GM23338 (cell line): ENCODE measurements around the gene DIS3L. TPM values are rescaled to one million over a fixed set of nuclear protein-coding genes. Genes with fewer than 3 reads are reported as not detected.

Experiments used
- ATAC-seq: fragments of 200-7000 bp; cut with Tn5 transposase; 3 replicates; pipeline ENCODE4 v1.9.1; 2020
- DNase-seq: peaks from one replicate; pipeline ENCODE4 v3.0.0-alpha.2; 2015; ENCODE audit warnings: low spot score
- H2AFZ ChIP-seq: fragments of 200-600 bp; sonication (generic); 2 replicates; pipeline ENCODE4 v1.8.0; 2016; ENCODE audit warnings: antibody characterized with exemption, mild to moderate bottlenecking, moderate library complexity
- H3F3A ChIP-seq: fragments of 200-600 bp; sonication (generic); replicated peaks from 2 replicates; pipeline ENCODE4 v1.8.0; 2017; ENCODE audit warnings: antibody characterized with exemption, mixed run types, low read depth
- H3K27ac ChIP-seq: fragments of 200-600 bp; sonication (generic); 2 replicates; pipeline ENCODE4 v1.6.1; 2016; ENCODE audit warnings: low read depth
- H3K27me3 ChIP-seq: fragments of 200-600 bp; sonication (generic); 2 replicates; pipeline ENCODE4 v1.8.0; 2016; ENCODE audit warnings: mild to moderate bottlenecking, mixed run types, moderate library complexity; ENCODE audit not compliant: insufficient read depth
- H3K36me3 ChIP-seq: fragments of 200-600 bp; sonication (generic); 2 replicates; pipeline ENCODE4 v1.8.0; 2016; ENCODE audit warnings: mild to moderate bottlenecking; ENCODE audit not compliant: insufficient read depth
- H3K4me1 ChIP-seq: fragments of 200-600 bp; sonication (generic); 2 replicates; pipeline ENCODE4 v1.8.0; 2016; ENCODE audit warnings: mild to moderate bottlenecking, moderate library complexity; ENCODE audit not compliant: insufficient read depth
- H3K4me2 ChIP-seq: fragments of 200-600 bp; sonication (generic); 2 replicates; pipeline ENCODE4 v1.7.1; 2017; ENCODE audit warnings: mixed run types
- H3K4me3 ChIP-seq: fragments of 200-600 bp; sonication (generic); 2 replicates; pipeline ENCODE4 v1.6.1; 2016; ENCODE audit warnings: mixed run types
- H3K79me2 ChIP-seq: fragments of 200-600 bp; sonication (generic); replicated peaks from 2 replicates; pipeline ENCODE4 v1.8.0; 2017; ENCODE audit warnings: mild to moderate bottlenecking; ENCODE audit not compliant: insufficient read depth
- H3K9me2 ChIP-seq: fragments of 200-600 bp; sonication (generic); 2 replicates; pipeline ENCODE4 v1.8.0; 2017; ENCODE audit not compliant: insufficient read depth
- H4K20me1 ChIP-seq: fragments of 200-600 bp; sonication (generic); replicated peaks from 2 replicates; pipeline ENCODE4 v1.8.0; 2017; ENCODE audit warnings: mild to moderate bottlenecking; ENCODE audit not compliant: insufficient read depth
- H3K27ac Mint-ChIP-seq: 2 replicates; pipeline ENCODE4 v1.8.0; 2020; ENCODE audit warnings: inconsistent platforms, mild to moderate bottlenecking, moderate library complexity, mixed read lengths
- H3K27me3 Mint-ChIP-seq: 3 replicates; pipeline ENCODE4 v1.8.0; 2022; ENCODE audit warnings: low read depth, mild to moderate bottlenecking, moderate library complexity, mixed read lengths, inconsistent platforms; ENCODE audit not compliant: insufficient read depth, poor library complexity
- H3K36me3 Mint-ChIP-seq: 3 replicates; pipeline ENCODE4 v1.8.0; 2021; ENCODE audit warnings: low read depth, mild to moderate bottlenecking, inconsistent platforms, moderate library complexity, mixed read lengths
- H3K4me1 Mint-ChIP-seq: 3 replicates; pipeline ENCODE4 v1.8.0; 2020; ENCODE audit warnings: mild to moderate bottlenecking, inconsistent platforms, mixed read lengths
- H3K4me3 Mint-ChIP-seq: 3 replicates; pipeline ENCODE4 v1.8.0; 2021; ENCODE audit warnings: moderate library complexity, mild to moderate bottlenecking, inconsistent platforms, mixed read lengths
- H3K9me3 Mint-ChIP-seq: 3 replicates; pipeline ENCODE4 v1.8.0; 2020; ENCODE audit warnings: moderate library complexity, mild to moderate bottlenecking, inconsistent platforms, mixed read lengths
- CREB1 ChIP-seq: fragments of 250-450 bp; sonication (Bioruptor Pico); IDR thresholded peaks from 2 replicates; pipeline ENCODE4 v1.5.0; 2020; ENCODE audit warnings: low read depth, mild to moderate bottlenecking, moderate library complexity
- CTCF ChIP-seq, 2 experiments: fragments of 200-600 bp in 1 of 2; sonication (generic) in 1 of 2; conservative IDR thresholded peaks; 2 replicates each; pipeline versions ENCODE4 v1.5.1 to v1.6.1; 2016 to 2017; ENCODE audit warnings: antibody characterized with exemption in 2 of 2, low read depth in 2 of 2, mild to moderate bottlenecking in 2 of 2, moderate library complexity in 1 of 2
- ETS1 ChIP-seq: IDR thresholded peaks from 2 replicates; pipeline ENCODE4 v1.6.1; 2016; ENCODE audit warnings: antibody characterized with exemption
- EZH2phosphoT487 ChIP-seq: fragments of 200-600 bp; sonication (generic); IDR thresholded peaks from one replicate; pipeline ENCODE4 v1.8.1; 2018; ENCODE audit warnings: antibody characterized with exemption; ENCODE audit not compliant: unreplicated experiment
- JUNB ChIP-seq: IDR thresholded peaks from one replicate; pipeline ENCODE4 v1.6.1; 2016; ENCODE audit warnings: antibody characterized with exemption; ENCODE audit not compliant: unreplicated experiment
- NANOG ChIP-seq: IDR thresholded peaks from 2 replicates; pipeline ENCODE4 v1.6.1; 2016; ENCODE audit warnings: antibody characterized with exemption, borderline replicate concordance
- POLR2AphosphoS5 ChIP-seq: IDR thresholded peaks from 2 replicates; pipeline ENCODE4 v1.6.1; 2016; ENCODE audit warnings: antibody characterized with exemption, low read depth
- STAT1 ChIP-seq: IDR thresholded peaks from one replicate; pipeline ENCODE4 v1.6.1; 2016; ENCODE audit warnings: antibody characterized with exemption; ENCODE audit not compliant: unreplicated experiment
- ZNF114 ChIP-seq: fragments of 250-450 bp; sonication (Bioruptor Pico); IDR thresholded peaks from 2 replicates; pipeline ENCODE4 v1.5.0; 2020; ENCODE audit warnings: mild to moderate bottlenecking, moderate library complexity
- ZNF331 ChIP-seq: fragments of 250-450 bp; sonication (Bioruptor Pico); IDR thresholded peaks from 2 replicates; pipeline ENCODE4 v1.5.0; 2020; ENCODE audit warnings: low read depth, mild to moderate bottlenecking, moderate library complexity
- polyA plus RNA-seq: library from polyadenylated mRNA; unstranded; fragments of >200 nt; fragmentation: Nextera tagmentation; extraction: Ambion mirVana; gene quantifications from 2 replicates; pipeline ENCODE4 v1.2.1, GENCODE V29; 2016
- total RNA-seq: library from RNA; depleted of rRNA; stranded (reverse); fragments of >200 nt; shearing (Covaris generic); gene quantifications from 2 replicates; pipeline ENCODE4 v1.2.3, GENCODE V29; 2014

Gene DIS3L
- total and polyA plus RNA-seq, 2 experiments from 2014 or later, result 8.9 to 21.8 TPM

- Mint-ChIP-seq H3K4me3 (no peak overlapping the region), H3K27ac (no peak overlapping the region), H3K9me3 (no peaks in the 10 kb centered on the region), H3K36me3 (no peaks in the 10 kb centered on the region), H3K27me3 (peaks cover 2% of the 10 kb centered on the region), H3K4me1 (peaks cover 22% of the 10 kb centered on the region)
- Histone ChIP-seq H3K79me2 (no peaks in the 10 kb centered on the region), H3K27me3 (no peaks in the 10 kb centered on the region), H3K4me1 (peaks cover 10% of the 10 kb centered on the region), H3K4me3 (no peak overlapping the region), H3K4me2 (no peak overlapping the region), H2AFZ (no peak overlapping the region), H3F3A (no peaks in the 10 kb centered on the region; the same call in 1 of the 2 replicates), H3K36me3 (no peaks in the 10 kb centered on the region), H3K27ac (no peak overlapping the region), H3K9me2 (no peaks in the 10 kb centered on the region), H4K20me1 (no peaks in the 10 kb centered on the region)
- TF ChIP-seq CTCF (conservative IDR thresholded peaks at IDR 0.05; ENCODE audit: low read depth in 2 of 2) (no peak), NANOG (no peak), STAT1 (no peak), ZNF114 (CRISPR knock-in tag) (no peak), CREB1 (no peak), EZH2phosphoT487 (no peak), ZNF331 (CRISPR knock-in tag) (no peak), JUNB (no peak)
- DNase-seq (no peak), ATAC-seq (no peak)
Observed at GRCh38 chr15:66290007-66290406, 3.4 kb upstream of the DIS3L start.

- H3K4me2 ChIP-seq, result no peak overlapping the region
- H3K4me3 ChIP-seq, result no peak overlapping the region
- TF ChIP-seq ZNF114 (CRISPR knock-in tag) (no peak), JUNB (no peak), EZH2phosphoT487 (no peak), CTCF (conservative IDR thresholded peaks at IDR 0.05; ENCODE audit: low read depth in 2 of 2) (no peak), POLR2AphosphoS5 (no peak), ETS1 (no peak), ZNF331 (CRISPR knock-in tag) (no peak), CREB1 (no peak), STAT1 (no peak)
Observed at GRCh38 chr15:66290518-66290917, 2.9 kb upstream of the DIS3L start.

More at GRCh38 chr15:66290518-66290917, 2.9 kb upstream of the DIS3L start:
- no peaks in the 10 kb centered on the region for H3K36me3 ChIP-seq
- H3F3A ChIP-seq, result no peaks in the 10 kb centered on the region; the same call in 1 of the 2 replicates
- no peak for DNase-seq
- H3K4me3 Mint-ChIP-seq, result no peak overlapping the region
- no peak overlapping the region for H3K27ac Mint-ChIP-seq
- peaks cover 2% of the 10 kb centered on the region for H3K27me3 Mint-ChIP-seq
- no peaks in the 10 kb centered on the region for H3K9me3 Mint-ChIP-seq
- H4K20me1 ChIP-seq, result no peaks in the 10 kb centered on the region
- peaks cover 27% of the 10 kb centered on the region for H3K4me1 Mint-ChIP-seq
- no peaks in the 10 kb centered on the region for H3K27me3 ChIP-seq
- no peaks in the 10 kb centered on the region for H3K9me2 ChIP-seq
- H3K79me2 ChIP-seq, result 0 out of 2 replicates have a peak, but pooled peaks cover 1% of the 10 kb centered on the region
- peaks cover 15% of the 10 kb centered on the region for H3K4me1 ChIP-seq
- H3K27ac ChIP-seq, result no peak overlapping the region
- H2AFZ ChIP-seq, result no peak overlapping the region
- H3K36me3 Mint-ChIP-seq, result no peaks in the 10 kb centered on the region
- ATAC-seq, result no peak
